ENCODE results near the gene GTPBP3. TPM values are rescaled to one million over a fixed set of nuclear protein-coding genes. Genes with fewer than 3 reads are reported as not detected.
A peak's percentile ranks its signal among the peaks of the same experiment; 100 is the strongest.

Gene GTPBP3
- total RNA-seq, 1 donor from 2014 or later, result 61.2 TPM

GRCh38 chr19:17305216-17305516, 32.2 kb upstream of the GTPBP3 start:
- Mint-ChIP-seq H3K36me3 (ENCODE audit: unreplicated experiment) (no peaks in the 10 kb centered on the region), H3K4me3 (ENCODE audit: unreplicated experiment) (peak overlapping the region; percentile 94), H3K27ac (ENCODE audit: unreplicated experiment) (peak overlapping the region; percentile 93), H3K27me3 (ENCODE audit: unreplicated experiment) (peaks cover 14% of the 10 kb centered on the region), H3K4me1 (ENCODE audit: low read depth, unreplicated experiment) (peaks cover 26% of the 10 kb centered on the region), H3K9me3 (ENCODE audit: unreplicated experiment) (peaks cover 25% of the 10 kb centered on the region)
- no peak for DNase-seq
- TF ChIP-seq CTCF (IDR thresholded peaks at IDR 0.05; ENCODE audit: partially characterized antibody, unreplicated experiment), result no peak

- peak; percentile 70 for TF ChIP-seq CTCF (IDR thresholded peaks at IDR 0.05; ENCODE audit: partially characterized antibody, unreplicated experiment)
- peak within 1 kb of the TSS; percentile 94 for H3K4me3 Mint-ChIP-seq (ENCODE audit: unreplicated experiment)
- no peaks in the 10 kb centered on the region for H3K36me3 Mint-ChIP-seq (ENCODE audit: unreplicated experiment)
- H3K9me3 Mint-ChIP-seq (ENCODE audit: unreplicated experiment), result peaks cover 25% of the 10 kb centered on the region
- peaks cover 28% of the 10 kb centered on the region for H3K4me1 Mint-ChIP-seq (ENCODE audit: low read depth, unreplicated experiment)
- H3K27ac Mint-ChIP-seq (ENCODE audit: unreplicated experiment), result peak within 1 kb of the TSS; percentile 93
- H3K27me3 Mint-ChIP-seq (ENCODE audit: unreplicated experiment), result peaks cover 18% of the 10 kb centered on the region
- peak; percentile 99 for DNase-seq
Measured at GRCh38 chr19:17305517-17306284, 31.7 kb upstream of the GTPBP3 start, which contains the start of gene MRPL34. MRPL34 (plus strand) TSS chr19:17305872; CDS start chr19:17305893, 21 bp downstream.

- H3K27me3 Mint-ChIP-seq (ENCODE audit: unreplicated experiment), result peaks cover 19% of the 10 kb centered on the region
- H3K4me1 Mint-ChIP-seq (ENCODE audit: low read depth, unreplicated experiment), result peaks cover 29% of the 10 kb centered on the region
- no peaks in the 10 kb centered on the region for H3K36me3 Mint-ChIP-seq (ENCODE audit: unreplicated experiment)
- no peak for DNase-seq
- peak overlapping the region; percentile 89 for H3K27ac Mint-ChIP-seq (ENCODE audit: unreplicated experiment)
- H3K4me3 Mint-ChIP-seq (ENCODE audit: unreplicated experiment), result peak overlapping the region; percentile 94
- H3K9me3 Mint-ChIP-seq (ENCODE audit: unreplicated experiment), result peaks cover 27% of the 10 kb centered on the region
- no peak for TF ChIP-seq CTCF (IDR thresholded peaks at IDR 0.05; ENCODE audit: partially characterized antibody, unreplicated experiment)
Measured at GRCh38 chr19:17306285-17306714, 31.1 kb upstream of the GTPBP3 start.

- H3K36me3 Mint-ChIP-seq (ENCODE audit: unreplicated experiment), result no peaks in the 10 kb centered on the region
- DNase-seq, result no peak
- H3K27ac Mint-ChIP-seq (ENCODE audit: unreplicated experiment), result peak overlapping the region; percentile 72
- peak overlapping the region; percentile 94 for H3K4me3 Mint-ChIP-seq (ENCODE audit: unreplicated experiment)
- H3K4me1 Mint-ChIP-seq (ENCODE audit: low read depth, unreplicated experiment), result peaks cover 30% of the 10 kb centered on the region
- H3K9me3 Mint-ChIP-seq (ENCODE audit: unreplicated experiment), result peaks cover 27% of the 10 kb centered on the region
- H3K27me3 Mint-ChIP-seq (ENCODE audit: unreplicated experiment), result peaks cover 19% of the 10 kb centered on the region
- TF ChIP-seq CTCF (IDR thresholded peaks at IDR 0.05; ENCODE audit: partially characterized antibody, unreplicated experiment), result no peak
Measured at GRCh38 chr19:17307876-17308377, 29.4 kb upstream of the GTPBP3 start.
